ENCODE results near the gene ERBIN. TPM values are rescaled to one million over a fixed set of nuclear protein-coding genes. Genes with fewer than 3 reads are reported as not detected.

The ERBIN gene
- total and polyA plus RNA-seq, 2 of the 13 experiments (the other 11 are each of a cell fraction or from before 2014, with no cell fraction given) = 14.4 to 41.7 TPM

DNA sequence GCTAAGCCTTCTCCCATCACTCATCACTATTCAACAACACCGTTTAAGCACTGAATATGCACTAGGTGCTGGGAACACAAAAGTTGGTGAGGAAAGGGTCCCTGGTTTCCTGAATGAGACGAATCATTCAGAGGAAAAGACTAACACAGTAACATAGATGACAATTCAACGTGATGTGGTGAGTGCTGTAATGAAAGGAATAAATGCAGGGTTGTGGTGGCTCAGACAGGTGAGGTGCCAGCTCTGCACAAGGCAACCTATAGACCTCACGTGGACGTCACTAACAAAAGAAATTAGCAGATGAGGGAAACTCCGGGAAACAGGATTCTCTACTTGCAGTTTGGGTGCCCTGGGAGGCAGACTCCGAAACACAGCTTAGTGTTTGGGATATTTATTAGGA is 40.0 kb upstream of the ERBIN start:
- Histone ChIP-seq H3K79me2 (ENCODE audit: insufficient read depth, low read length) (no peaks in the 10 kb centered on the region), H4K20me1 (ENCODE audit: insufficient read depth, low read length) (no peaks in the 10 kb centered on the region), H3K27ac (ENCODE audit: extremely low read length, insufficient read depth, low read length) (no peak overlapping the region), H3K4me2 (ENCODE audit: low read depth, low read length) (no peak overlapping the region; the same call in 1 of the 2 replicates), H3K36me3 (replicated peaks in 1 of 2; ENCODE audit: control insufficient read depth in 1 of 2, insufficient read depth in 2 of 2, low read length in 2 of 2) (no peaks in the 10 kb centered on the region), H3K4me3 (replicated peaks in 1 of 3; ENCODE audit: insufficient read depth in 1 of 3, low read depth in 2 of 3, low read length in 3 of 3) (no peak overlapping the region), H3K27me3 (ENCODE audit: control insufficient read depth in 1 of 2, insufficient read depth in 2 of 2, low read length in 2 of 2) (peaks cover 0 to 20% of the 10 kb centered on the region in 2 experiments; a peak in 1 of 5 replicates), H3K9ac (ENCODE audit: insufficient read depth, low read depth, low read length) (no peak overlapping the region), H3K9me3 (ENCODE audit: low read length) (no peaks in the 10 kb centered on the region), H3K4me1 (ENCODE audit: insufficient read depth, low read length) (no peaks in the 10 kb centered on the region), H2AFZ (ENCODE audit: low read length) (no peak overlapping the region)
- intact Hi-C loops (cut with micrococcal nuclease; ENCODE audit: unreplicated experiment) (no loop called here), in situ Hi-C loops (cut with HindIII; ENCODE audit: extremely low pct_ligation_motif_present, low pct_unique_long_range_greater_than_20kb) (no loop called here)
- ChIA-PET CTCF (ENCODE audit: low intra/inter-chr PET ratio, low total read pairs) (no interaction called here), POLR2A (no interaction called here)
- 38% methylated on average over 7 of the region's 7 CpGs for WGBS (ENCODE audit: low lambda C conversion rate)
- ATAC-seq (no peak), FAIRE-seq (no peak), DNase-seq (ENCODE audit: low spot score) (no peak)
- TF ChIP-seq ZNF543 (CRISPR knock-in tag; IDR thresholded peaks at IDR 0.05) (no peak), ZNF367 (CRISPR knock-in tag; IDR thresholded peaks at IDR 0.05; ENCODE audit: borderline replicate concordance) (no peak), PCBP1 (IDR thresholded peaks at IDR 0.05; ENCODE audit: borderline replicate concordance, low read depth, low read length) (no peak), PHF21A (CRISPR knock-in tag; IDR thresholded peaks at IDR 0.05) (no peak), MED1 (CRISPR knock-in tag; IDR thresholded peaks at IDR 0.05) (no peak), MAFF (IDR thresholded peaks at IDR 0.05; ENCODE audit: low read depth, low read length) (no peak), BRD4 (CRISPR knock-in tag; IDR thresholded peaks at IDR 0.05) (no peak), ASH2L (IDR thresholded peaks at IDR 0.05; ENCODE audit: insufficient read length, low read depth, low read length) (no peak), TRIM24 (CRISPR knock-in tag; IDR thresholded peaks at IDR 0.05) (no peak), SIX4 (CRISPR knock-in tag; IDR thresholded peaks at IDR 0.05) (no peak), ZNF24 (IDR thresholded peaks at IDR 0.05) (no peak), SKIL (CRISPR knock-in tag; IDR thresholded peaks at IDR 0.05; ENCODE audit: borderline replicate concordance) (no peak), JUND (CRISPR knock-in tag; IDR thresholded peaks at IDR 0.05) (no peak), ATF7 (IDR thresholded peaks at IDR 0.05) (no peak), ATF7 (CRISPR knock-in tag; IDR thresholded peaks at IDR 0.05) (no peak), ZBTB20 (CRISPR knock-in tag; IDR thresholded peaks at IDR 0.05; ENCODE audit: borderline replicate concordance, low read depth) (no peak), NR2C2 (CRISPR knock-in tag; IDR thresholded peaks at IDR 0.05; ENCODE audit: borderline replicate concordance) (no peak), GATA4 (IDR thresholded peaks at IDR 0.05; ENCODE audit: borderline replicate concordance, low read depth) (no peak), ZNF230 (CRISPR knock-in tag; IDR thresholded peaks at IDR 0.05) (no peak), PAF1 (CRISPR knock-in tag; IDR thresholded peaks at IDR 0.05) (no peak), ZNF3 (CRISPR knock-in tag; IDR thresholded peaks at IDR 0.05) (no peak)
- no TSS peak for BruUV-seq (replicated peaks)

Data from HepG2 (cell line).